Glutamatergic neuron (in vitro differentiated cells): ENCODE data around the gene B3GALT4. TPM values are rescaled to one million over a fixed set of nuclear protein-coding genes. Genes with fewer than 3 reads are reported as not detected.

Experiments
- DNase-seq: peaks from one replicate; pipeline ENCODE4 v3.0.0; 2022
- H3K27ac Mint-ChIP-seq: one replicate; pipeline ENCODE4 v1.8.0; 2020; ENCODE audit warnings: mild to moderate bottlenecking, mixed read lengths, inconsistent platforms; ENCODE audit not compliant: unreplicated experiment
- H3K27me3 Mint-ChIP-seq: one replicate; pipeline ENCODE4 v1.8.0; 2020; ENCODE audit warnings: mild to moderate bottlenecking, moderate library complexity, mixed read lengths, inconsistent platforms; ENCODE audit not compliant: unreplicated experiment
- H3K36me3 Mint-ChIP-seq: one replicate; pipeline ENCODE4 v1.8.0; 2020; ENCODE audit warnings: mild to moderate bottlenecking, mixed read lengths, inconsistent platforms; ENCODE audit not compliant: unreplicated experiment
- H3K4me1 Mint-ChIP-seq: one replicate; pipeline ENCODE4 v1.8.0; 2020; ENCODE audit warnings: mild to moderate bottlenecking, low read depth, mixed read lengths, inconsistent platforms; ENCODE audit not compliant: unreplicated experiment
- H3K4me3 Mint-ChIP-seq: one replicate; pipeline ENCODE4 v1.8.0; 2020; ENCODE audit warnings: mild to moderate bottlenecking, mixed read lengths, inconsistent platforms; ENCODE audit not compliant: unreplicated experiment
- H3K9me3 Mint-ChIP-seq: one replicate; pipeline ENCODE4 v1.8.0; 2020; ENCODE audit warnings: mild to moderate bottlenecking, moderate library complexity, mixed read lengths, inconsistent platforms; ENCODE audit not compliant: unreplicated experiment
- total RNA-seq: library from RNA; stranded (reverse); fragmentation: NEBNext Ultra II Directional; extraction: Animal tissue kit (Norgen Biotek cat#: 25700); gene quantifications from one replicate; pipeline ENCODE4 v1.2.1, GENCODE V29; 2021; ENCODE audit not compliant: unreplicated experiment
- TF ChIP-seq, protein P1 (sequence below): fragments of 200-600 bp; sonication (generic); IDR thresholded peaks from one replicate; pipeline ENCODE4 v1.5.0; 2021; ENCODE audit not compliant: partially characterized antibody, unreplicated experiment

Gene B3GALT4
- total RNA-seq, 1 donor from 2014 or later: 8.6 TPM

DNA sequence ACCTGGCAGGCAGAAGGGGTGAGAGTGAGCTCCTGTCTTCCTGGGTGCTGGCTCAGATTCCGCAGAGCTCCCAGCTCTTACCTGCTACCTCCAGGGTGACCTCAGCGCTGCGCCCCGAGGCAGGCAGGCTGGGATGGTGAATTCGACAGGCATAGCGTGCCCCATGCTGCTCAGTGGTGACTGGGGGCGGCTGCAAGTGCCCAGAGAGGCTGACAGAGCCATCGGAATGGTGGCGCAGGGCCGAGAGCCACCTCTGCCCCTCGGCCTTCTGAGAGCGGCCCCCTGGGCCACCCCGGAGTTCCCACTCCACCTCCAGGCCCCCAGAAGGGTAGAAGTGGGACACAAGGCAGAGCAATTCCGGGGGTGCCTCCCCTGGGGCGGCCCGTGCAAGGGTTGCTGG lies 27.3 kb downstream of the B3GALT4 start:
- Mint-ChIP-seq H3K9me3 (peaks cover 5% of the 10 kb centered on the region), H3K27me3 (no peaks in the 10 kb centered on the region), H3K4me1 (no peaks in the 10 kb centered on the region), H3K4me3 (no peak overlapping the region), H3K36me3 (no peaks in the 10 kb centered on the region), H3K27ac (no peak overlapping the region)
- DNase-seq: no peak
- TF ChIP-seq, protein P1, sequence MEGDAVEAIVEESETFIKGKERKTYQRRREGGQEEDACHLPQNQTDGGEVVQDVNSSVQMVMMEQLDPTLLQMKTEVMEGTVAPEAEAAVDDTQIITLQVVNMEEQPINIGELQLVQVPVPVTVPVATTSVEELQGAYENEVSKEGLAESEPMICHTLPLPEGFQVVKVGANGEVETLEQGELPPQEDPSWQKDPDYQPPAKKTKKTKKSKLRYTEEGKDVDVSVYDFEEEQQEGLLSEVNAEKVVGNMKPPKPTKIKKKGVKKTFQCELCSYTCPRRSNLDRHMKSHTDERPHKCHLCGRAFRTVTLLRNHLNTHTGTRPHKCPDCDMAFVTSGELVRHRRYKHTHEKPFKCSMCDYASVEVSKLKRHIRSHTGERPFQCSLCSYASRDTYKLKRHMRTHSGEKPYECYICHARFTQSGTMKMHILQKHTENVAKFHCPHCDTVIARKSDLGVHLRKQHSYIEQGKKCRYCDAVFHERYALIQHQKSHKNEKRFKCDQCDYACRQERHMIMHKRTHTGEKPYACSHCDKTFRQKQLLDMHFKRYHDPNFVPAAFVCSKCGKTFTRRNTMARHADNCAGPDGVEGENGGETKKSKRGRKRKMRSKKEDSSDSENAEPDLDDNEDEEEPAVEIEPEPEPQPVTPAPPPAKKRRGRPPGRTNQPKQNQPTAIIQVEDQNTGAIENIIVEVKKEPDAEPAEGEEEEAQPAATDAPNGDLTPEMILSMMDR: no peak

DNA sequence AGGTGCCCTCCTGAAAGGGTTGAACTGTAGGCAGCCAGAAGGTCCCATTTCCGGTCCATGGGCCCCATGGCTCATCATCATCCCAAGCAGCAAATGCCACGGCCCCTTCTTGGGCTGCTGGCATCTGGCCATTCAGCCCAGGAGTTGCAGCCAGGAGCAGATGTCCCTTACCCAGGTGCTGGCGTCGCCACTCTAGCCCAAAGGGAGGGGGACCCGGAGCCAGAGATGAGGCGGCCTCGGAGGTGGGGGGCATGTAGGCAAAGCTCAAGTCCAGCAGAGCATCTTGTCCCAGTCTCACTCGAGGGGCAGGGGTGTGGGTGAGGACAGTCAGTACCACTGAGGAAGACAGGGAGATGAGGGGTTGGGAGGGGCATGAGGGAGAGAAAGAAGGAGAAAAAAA lies 28.1 kb downstream of the B3GALT4 start:
- no peaks in the 10 kb centered on the region for H3K27me3 Mint-ChIP-seq
- H3K4me3 Mint-ChIP-seq: no peak overlapping the region
- no peaks in the 10 kb centered on the region for H3K4me1 Mint-ChIP-seq
- no peak for DNase-seq
- no peak overlapping the region for H3K27ac Mint-ChIP-seq
- no peaks in the 10 kb centered on the region for H3K36me3 Mint-ChIP-seq
- peaks cover 3% of the 10 kb centered on the region for H3K9me3 Mint-ChIP-seq
- TF ChIP-seq, protein P1: no peak

DNA sequence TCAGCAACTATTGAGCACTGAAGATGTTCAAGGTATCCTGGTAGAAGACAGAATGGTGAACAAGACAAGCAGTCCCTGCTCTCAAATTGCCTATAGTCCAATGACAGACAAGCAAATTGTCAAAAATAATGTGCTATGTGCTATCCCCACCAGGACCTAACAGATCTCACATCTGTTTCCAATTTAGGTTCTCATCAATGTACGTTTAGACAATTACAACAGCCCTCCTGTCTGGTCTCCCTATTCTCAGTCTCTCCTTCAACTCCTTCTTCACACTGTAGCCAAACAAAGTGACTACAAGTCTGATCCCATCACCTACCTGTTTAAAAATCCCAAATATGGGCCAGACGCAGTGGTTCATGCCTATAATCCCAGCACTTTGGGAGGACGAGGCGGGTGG lies 29.4 kb downstream of the B3GALT4 start:
- TF ChIP-seq, protein P1: no peak
- no peak for DNase-seq
- no peaks in the 10 kb centered on the region for H3K4me1 Mint-ChIP-seq
- no peaks in the 10 kb centered on the region for H3K27me3 Mint-ChIP-seq
- no peak overlapping the region for H3K4me3 Mint-ChIP-seq
- no peaks in the 10 kb centered on the region for H3K36me3 Mint-ChIP-seq
- H3K9me3 Mint-ChIP-seq: no peaks in the 10 kb centered on the region
- no peak overlapping the region for H3K27ac Mint-ChIP-seq

DNA sequence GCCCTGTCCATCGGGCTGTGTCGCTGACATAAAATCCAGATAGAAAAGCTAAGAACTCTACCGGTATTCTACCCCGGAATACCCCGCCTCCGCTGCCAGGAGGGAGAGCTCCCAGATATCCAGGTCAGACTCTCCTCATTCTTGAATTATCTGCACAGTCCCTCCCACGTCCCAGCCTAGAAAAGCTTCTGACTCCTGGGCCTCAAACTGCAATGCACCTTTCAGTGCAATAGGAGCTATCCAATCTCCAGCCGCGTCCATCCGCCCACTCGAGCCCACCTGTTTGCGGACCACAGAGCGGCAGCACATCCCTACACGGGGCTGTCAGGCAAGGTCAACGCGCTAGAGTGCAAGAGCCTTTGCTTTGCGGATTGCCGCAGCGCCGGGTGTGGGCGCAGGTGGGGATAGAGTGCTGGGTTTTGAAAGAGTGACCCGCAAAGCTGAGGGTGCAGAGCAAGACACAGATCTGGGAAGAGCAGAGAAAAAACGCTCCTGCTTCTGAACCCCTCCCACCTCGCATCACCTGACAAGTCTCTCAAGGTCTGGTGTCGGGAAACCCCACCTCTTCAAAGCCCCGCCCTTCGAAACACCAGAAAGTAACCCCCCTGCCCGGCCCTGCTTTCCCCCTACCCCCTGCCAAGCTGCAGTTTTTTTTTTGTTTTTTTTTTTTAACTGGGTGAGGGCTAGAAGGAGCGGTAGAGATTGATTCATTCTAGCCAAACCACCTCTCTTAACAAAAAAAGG lies 35.6 kb downstream of the B3GALT4 start:
- Mint-ChIP-seq H3K27ac (no peak overlapping the region), H3K4me3 (peak overlapping the region; percentile 94), H3K36me3 (no peaks in the 10 kb centered on the region), H3K4me1 (peaks cover 9% of the 10 kb centered on the region), H3K27me3 (peaks cover 10% of the 10 kb centered on the region), H3K9me3 (peaks cover 2% of the 10 kb centered on the region)
- DNase-seq: peak; percentile 32
- TF ChIP-seq, protein P1: no peak

DNA sequence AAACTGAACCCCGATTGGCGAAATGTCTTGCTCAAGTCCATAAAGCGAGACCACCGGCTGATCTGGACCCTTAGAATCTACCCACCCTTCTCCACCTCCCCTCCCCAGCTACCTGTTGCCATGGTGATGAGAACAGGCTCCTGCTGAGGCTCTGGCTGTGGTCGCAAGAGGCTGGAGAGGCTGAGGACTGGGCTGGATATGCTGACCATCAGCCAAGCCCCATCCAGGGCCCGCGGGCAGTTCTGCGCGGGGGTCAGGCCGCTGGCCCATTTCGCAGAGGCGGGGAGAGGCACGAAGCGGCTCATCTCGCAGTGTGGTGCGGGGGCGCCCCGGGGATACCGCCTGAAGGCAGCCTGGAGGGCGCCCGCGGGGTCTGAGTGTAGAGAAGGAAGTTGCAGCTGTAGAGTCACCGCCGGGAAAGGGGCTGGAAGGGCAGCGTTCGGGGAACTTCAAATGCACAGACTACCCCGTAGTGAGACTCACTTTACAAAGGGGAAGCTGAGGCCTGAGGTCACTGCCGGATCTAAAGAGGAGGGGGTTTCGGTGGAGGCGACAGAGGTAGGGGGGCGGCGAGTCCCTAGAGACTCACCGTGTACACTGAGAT lies 36.3 kb downstream of the B3GALT4 start:
- DNase-seq: peak; percentile 47
- peaks cover 6% of the 10 kb centered on the region for H3K9me3 Mint-ChIP-seq
- H3K4me1 Mint-ChIP-seq: peaks cover 9% of the 10 kb centered on the region
- peak overlapping the region; percentile 52 for H3K27ac Mint-ChIP-seq
- TF ChIP-seq, protein P1: no peak
- peaks cover 10% of the 10 kb centered on the region for H3K27me3 Mint-ChIP-seq
- no peaks in the 10 kb centered on the region for H3K36me3 Mint-ChIP-seq
- H3K4me3 Mint-ChIP-seq: peak overlapping the region; percentile 94
